GM12801 (cell line): ENCODE results near the gene SELENON.

Experiments
- TF ChIP-seq, protein P1 (sequence below): IDR thresholded peaks from one replicate; pipeline ENCODE4 v1.5.1; 2011; ENCODE audit warnings: control low read depth; ENCODE audit not compliant: insufficient read length; ENCODE audit errors: extremely low read depth

Gene SELENON, protein sequence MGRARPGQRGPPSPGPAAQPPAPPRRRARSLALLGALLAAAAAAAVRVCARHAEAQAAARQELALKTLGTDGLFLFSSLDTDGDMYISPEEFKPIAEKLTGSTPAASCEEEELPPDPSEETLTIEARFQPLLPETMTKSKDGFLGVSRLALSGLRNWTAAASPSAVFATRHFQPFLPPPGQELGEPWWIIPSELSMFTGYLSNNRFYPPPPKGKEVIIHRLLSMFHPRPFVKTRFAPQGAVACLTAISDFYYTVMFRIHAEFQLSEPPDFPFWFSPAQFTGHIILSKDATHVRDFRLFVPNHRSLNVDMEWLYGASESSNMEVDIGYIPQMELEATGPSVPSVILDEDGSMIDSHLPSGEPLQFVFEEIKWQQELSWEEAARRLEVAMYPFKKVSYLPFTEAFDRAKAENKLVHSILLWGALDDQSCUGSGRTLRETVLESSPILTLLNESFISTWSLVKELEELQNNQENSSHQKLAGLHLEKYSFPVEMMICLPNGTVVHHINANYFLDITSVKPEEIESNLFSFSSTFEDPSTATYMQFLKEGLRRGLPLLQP

DNA sequence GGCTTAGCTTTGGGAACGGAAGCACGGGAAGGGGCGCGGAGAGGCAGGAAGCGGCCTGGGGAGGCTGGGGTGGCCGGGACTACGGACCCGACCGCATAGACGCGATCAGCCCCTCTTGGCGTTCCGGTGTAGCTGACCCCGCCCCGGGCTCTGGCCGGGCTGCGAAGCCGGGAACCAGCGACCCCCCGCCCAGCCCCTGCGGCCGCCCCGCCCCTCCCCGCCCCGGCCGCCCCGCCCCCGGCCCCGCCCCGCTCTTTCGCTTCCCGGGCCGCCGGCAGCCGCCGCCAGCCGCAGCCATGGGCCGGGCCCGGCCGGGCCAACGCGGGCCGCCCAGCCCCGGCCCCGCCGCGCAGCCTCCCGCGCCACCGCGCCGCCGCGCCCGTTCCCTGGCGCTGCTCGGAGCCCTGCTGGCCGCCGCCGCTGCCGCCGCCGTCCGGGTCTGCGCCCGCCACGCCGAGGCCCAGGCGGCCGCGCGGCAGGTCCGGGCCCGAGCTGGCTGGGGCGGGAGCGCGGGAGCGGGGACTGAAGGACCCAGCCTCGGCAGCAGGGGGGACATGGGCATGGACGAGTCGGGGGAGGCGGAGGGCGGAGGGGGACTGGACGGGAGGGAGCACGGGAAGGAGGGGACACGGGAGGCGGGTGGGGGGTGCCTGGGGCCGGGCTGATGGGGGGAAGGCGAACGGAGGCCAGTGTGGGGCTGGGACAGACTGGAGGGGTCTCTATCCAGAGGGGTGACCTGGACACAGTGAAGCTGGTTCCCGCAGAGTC is at the start of gene SELENON:
SELENON (plus strand) TSS at position 259 of the 768 bp plus-strand sequence; CDS start at position 297, 38 bp downstream.
- TF ChIP-seq, protein P1, sequence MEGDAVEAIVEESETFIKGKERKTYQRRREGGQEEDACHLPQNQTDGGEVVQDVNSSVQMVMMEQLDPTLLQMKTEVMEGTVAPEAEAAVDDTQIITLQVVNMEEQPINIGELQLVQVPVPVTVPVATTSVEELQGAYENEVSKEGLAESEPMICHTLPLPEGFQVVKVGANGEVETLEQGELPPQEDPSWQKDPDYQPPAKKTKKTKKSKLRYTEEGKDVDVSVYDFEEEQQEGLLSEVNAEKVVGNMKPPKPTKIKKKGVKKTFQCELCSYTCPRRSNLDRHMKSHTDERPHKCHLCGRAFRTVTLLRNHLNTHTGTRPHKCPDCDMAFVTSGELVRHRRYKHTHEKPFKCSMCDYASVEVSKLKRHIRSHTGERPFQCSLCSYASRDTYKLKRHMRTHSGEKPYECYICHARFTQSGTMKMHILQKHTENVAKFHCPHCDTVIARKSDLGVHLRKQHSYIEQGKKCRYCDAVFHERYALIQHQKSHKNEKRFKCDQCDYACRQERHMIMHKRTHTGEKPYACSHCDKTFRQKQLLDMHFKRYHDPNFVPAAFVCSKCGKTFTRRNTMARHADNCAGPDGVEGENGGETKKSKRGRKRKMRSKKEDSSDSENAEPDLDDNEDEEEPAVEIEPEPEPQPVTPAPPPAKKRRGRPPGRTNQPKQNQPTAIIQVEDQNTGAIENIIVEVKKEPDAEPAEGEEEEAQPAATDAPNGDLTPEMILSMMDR, result no peak

DNA sequence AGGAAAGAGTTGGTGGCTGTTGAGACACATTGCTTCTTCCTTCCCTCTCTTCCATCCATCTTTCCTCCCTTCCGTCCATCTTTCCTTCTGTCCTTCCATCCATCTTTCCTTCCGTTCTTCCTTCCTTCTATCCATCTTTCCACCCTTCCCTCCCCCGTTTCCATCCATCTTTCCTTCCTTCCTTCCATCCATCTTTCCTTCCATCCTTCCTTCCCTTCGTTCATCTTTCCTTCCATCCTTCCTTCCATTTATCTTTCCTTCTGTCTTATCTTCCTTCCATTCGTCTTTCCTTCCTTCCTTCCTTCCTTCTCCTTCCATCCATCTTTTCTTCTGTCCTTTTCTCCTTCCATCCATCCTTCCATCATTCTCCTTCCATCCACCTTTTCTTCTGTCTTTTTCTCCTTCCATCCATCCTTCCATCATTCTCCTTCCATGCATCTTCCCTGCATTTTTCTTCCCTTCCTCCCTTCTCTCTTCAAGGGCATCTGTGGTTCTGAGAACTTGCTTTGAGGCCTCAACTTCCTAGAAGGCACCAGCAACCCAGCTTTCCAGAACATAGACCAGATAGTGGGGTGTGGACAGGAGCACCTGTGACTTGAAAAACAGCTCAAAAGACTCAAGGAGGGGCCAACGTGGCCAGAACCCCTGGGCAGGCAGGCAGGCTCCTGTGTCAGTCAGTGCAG is 48.9 kb upstream of the SELENON start:
- TF ChIP-seq, protein P1, result no peak

DNA sequence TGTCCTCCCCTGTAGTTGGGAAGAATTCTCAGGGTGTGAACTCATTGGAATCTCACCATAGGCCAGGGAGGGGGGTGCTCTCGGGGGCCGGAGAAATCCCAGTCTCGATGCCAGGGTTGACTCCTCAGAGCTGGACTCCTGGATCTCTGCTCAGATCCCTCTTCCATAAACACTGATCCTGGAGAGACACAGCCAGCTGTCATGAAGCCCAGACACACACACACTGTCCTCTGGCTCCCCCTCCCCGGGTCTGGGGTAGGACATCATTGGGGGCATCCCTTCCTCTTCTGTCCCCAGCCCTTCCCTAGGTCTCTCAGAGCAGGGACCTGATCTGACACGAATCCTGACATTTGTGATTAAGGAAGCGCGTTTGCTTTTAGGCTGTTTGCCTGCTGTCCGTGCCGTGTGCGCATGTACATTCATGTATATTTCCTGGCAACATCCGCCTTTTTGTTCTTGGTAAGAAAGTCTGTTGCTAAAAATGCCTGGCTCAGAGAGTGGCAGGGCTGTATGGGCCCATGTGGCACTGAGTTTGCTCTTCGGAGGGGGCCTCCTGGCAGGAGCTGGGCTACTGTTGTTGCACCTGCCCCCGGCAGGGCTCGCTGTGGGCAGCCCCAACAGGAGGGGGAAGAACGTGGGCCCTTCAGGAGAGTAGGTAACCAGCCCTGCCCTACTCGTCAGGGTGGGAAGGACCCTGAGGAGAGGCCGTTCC is 45.4 kb upstream of the SELENON start:
- TF ChIP-seq, protein P1, result no peak

DNA sequence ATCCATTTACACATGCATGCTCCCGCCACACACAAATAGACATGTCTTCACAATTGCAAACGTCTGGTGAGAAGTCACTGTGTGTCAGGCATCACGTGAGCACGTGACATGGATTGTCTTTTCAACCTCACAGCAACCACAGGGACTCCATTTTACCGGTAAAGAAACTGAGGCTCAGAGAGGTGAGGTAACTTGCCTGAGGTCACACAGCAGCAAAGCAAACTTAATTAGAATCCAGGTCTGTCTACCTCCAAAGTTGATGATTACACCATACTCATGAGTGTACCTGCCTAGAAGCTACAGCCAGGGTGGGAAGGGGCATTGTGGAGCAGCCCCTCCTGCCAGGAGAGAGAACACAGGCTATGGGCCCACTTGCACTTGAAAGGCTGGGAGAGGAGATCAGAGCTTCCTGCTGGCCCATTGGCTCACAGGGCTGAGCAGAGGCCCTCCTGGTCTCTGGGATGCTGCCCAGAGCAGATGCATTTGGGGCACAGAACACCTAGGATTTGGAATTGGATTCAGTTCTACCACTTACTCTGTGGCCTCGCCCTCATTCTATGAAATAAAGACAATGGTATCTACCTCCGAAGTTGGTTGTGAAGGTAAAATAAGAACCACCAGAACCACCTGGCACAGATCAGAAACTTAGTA is 44.4 kb upstream of the SELENON start:
- TF ChIP-seq, protein P1, result no peak

DNA sequence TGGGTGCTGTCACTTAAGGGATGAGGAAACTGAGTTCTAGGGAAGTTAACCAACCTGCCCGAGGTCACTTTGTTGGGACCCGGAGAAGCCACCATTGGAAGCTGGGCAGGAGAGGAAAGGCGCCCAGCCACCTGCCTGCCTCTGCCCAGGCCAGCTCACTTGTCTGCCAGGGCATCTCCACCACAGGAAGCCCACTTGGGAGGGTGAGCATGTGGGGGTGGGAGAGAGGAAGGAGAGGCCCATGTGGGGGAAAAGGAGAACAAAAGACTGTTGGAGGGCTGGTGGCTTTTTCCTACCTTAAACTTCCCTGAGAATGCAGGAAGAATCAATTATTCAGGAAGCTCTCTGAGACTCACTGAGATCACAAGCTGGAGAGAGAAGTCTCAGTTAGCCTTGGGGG is 43.8 kb upstream of the SELENON start:
- TF ChIP-seq, protein P1, result no peak

DNA sequence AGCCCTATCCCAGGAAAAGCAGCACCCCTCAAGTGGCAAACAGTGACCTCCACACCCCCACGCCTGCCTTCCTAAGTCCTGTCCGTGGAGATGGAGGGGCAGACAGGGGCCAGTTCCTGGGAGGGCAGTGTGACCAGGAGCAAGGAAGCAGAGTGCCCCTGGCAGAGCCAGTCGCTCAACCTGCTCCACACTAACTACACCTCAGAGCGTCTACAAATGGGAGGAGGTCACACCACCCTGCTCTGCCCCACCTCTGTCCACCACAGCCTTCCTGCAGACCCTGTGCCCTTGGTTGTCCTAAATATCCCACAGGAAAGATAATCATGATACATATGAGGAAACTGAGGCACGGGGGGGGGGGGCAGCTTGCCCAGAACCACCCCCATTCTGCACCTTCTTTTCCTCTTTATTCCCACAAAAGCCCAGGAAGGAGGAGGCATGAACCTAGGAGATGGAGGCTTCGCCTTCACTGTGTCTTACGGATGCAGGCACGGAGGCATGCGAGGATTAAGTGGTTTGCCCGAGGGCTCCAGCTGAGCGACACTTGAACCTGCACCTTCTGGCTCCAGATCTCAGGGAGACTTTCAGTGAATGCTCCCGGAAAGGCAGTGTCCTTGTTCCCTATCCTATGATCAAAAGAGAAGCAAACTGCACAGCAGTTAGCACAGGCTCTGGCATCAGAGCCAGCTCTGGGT is 42.7 kb upstream of the SELENON start:
- TF ChIP-seq, protein P1, result no peak
